GM08714 (cell line): ENCODE results near the gene ATP11A.
"Not testable (repeated sequence)": the region's sequence is repeated elsewhere in the genome, so short reads cannot be mapped to it uniquely, and the experiment has no call there.

Source experiments
- H3K4me3 ChIP-seq: fragments of 200-500 bp; sonication (Bioruptor generic); 2 replicates; pipeline ENCODE4 v1.5.1; 2014; ENCODE audit warnings: mild to moderate bottlenecking, low read length, inconsistent platforms
- ZNF274 ChIP-seq: IDR thresholded peaks from 2 replicates; pipeline ENCODE4 v1.6.1; 2012; ENCODE audit warnings: mild to moderate bottlenecking, low read depth, low read length

Gene ATP11A

DNA sequence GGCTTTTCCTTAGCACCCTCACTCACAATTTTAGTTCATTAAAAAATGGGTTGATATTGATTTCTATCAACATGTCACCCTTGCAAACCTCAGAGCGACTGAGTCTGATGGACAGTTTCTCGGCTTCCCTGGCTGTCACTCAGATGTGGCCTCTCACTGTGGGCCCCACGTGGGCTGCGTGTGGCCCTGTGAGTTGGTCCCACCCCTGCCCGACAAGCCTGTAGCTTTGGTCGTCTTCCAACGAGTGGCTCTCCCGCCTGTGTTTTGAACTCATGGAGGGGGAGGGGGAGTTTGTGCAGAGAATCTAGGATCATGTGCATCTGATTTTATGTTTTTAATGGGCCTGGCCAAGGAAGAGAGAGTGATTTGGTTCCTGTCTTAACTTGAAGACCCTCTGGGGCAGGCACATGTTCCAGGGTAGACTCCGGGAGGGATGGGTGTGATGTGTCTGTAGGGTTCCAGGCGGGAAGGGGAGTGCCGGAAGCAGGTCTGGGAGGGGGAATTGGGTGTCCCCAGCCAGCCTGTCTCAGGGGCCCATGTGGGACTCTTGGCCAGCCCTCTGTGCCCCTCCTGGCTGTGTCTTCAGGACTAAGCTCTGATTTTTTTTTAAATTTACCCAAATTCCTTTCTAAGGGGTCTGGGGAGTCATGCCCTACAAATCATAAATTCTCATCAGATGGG lies 18.9 kb downstream of the ATP11A start:
- TF ChIP-seq ZNF274: no peak
- no peak overlapping the region for H3K4me3 ChIP-seq

GRCh38 chr13:112709316-112709715 lies 19.5 kb downstream of the ATP11A start:
- not testable (repeated sequence) for H3K4me3 ChIP-seq

DNA sequence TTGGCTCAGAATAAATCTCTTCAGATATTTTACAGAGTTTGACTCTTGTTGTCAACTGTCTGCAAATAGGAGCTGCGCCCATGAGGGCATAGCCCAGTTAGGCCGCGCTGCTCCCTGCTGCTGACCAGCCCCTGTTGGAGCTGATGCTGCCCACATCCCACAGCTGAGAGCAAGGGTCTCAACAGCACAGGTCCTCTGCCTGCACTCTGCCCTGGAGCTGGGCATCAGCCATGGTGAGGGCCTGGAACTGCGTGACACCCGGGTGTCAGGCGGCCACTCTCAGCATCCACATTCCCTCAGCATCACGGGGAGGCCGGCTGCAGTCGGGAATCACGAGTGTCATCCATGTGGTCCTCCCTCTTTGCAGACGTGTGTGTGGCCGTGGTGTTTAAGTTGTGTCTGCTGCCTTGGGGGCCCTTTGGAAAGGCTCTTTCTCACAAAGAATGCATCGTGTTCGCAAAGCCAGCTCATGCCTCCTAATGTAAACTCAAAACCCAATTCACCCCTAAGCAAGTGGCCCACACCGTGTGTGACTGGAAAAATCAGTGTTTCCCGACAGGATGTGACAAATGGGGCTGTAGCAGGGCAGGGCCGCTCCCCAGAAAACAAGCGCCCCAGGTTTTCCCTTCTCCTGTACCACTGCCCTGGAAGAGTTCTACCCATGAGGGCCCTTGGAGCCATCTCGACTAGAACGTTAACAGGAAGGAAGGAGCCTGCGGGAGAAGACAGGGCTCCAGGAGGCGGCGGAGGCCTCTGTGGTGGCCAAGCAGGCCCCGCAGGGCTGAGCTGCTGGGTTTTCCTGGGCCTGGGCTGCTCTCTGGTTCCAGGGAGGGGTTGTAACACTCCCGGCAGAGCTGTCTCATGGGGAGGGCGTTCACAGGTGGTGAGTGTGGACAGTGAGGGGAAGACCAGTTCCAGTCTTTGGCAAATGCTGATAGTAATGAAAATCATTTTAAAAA lies 20.3 kb downstream of the ATP11A start:
- TF ChIP-seq ZNF274: no peak

DNA sequence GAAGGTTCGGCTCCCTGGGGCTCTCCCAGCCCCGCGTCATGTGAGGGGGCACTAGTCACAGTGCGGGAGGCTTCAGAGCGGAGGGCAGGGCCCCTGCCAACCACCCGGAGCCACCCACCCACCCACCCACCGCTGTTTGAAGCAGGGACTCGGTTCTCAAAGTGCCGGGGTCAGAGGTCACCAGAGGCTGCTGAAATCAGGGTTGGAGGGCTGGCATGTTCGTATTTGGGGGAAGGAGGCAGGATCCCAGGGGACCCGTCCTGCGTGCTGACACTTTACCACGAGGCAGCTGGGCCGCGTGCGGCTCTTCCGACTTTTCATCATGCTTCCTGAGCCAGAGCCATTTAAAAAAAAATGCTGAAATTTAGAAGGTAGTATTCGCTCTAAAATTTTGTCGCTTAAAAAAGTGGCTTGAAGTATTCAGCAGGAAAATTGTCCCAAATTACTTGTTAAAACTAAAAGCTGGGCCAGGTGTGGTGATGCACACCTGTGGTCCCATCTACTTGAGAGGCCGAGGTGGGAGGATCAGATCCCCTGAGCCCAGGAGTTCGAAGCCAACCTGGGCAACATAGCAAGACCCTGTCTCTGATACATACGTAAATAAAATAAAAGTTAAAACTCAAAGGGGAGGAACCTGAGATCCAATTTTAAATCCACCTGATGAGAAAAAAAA lies 21.2 kb downstream of the ATP11A start:
- no peak overlapping the region for H3K4me3 ChIP-seq
- TF ChIP-seq ZNF274: no peak

More for the DNA sequence above, 20.3 kb downstream of the ATP11A start:
- H3K4me3 ChIP-seq: no peak overlapping the region

GRCh38 chr13:112711528-112712265 lies 21.9 kb downstream of the ATP11A start:
- no peak overlapping the region for H3K4me3 ChIP-seq

GRCh38 chr13:112712451-112713207 lies 22.8 kb downstream of the ATP11A start:
- TF ChIP-seq ZNF274: no peak
- H3K4me3 ChIP-seq: no peak overlapping the region

More at GRCh38 chr13:112711528-112712265, 21.9 kb downstream of the ATP11A start:
- no peak for TF ChIP-seq ZNF274

DNA sequence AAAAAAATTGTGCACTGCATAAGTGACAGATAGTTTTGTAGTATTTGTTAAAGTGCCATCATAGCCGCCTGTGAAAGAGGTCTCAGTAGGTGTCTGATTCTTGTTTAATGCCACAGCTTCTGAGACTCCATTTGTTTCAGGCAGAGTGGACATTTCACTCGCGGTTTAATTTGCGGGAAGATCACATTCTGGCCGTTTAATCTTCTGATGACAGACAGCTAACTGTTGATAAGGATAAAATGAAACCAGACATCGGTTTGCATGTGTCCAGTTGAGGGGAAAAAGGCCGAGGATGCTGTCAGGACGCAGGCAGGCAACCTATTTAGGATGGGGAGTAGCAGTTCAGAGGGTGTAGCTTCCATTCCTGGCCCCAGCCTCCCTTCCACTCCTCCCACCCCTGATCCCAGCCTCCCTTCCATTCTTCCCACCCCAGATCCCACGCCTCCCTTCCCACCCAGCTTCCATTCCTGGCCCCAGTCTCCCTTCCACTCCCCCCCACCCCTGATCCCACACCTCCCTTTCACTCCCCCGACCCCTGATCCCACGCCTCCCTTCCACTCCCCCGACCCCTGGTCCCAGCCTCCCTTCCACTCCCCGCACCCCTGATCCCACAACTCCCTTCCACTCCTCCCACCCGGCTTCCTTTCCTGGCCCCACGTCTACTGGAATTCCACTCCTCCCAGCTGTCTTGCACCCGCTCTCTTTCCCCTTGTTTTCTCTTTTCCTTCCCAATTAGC lies 23.8 kb downstream of the ATP11A start:
- TF ChIP-seq ZNF274: no peak

GRCh38 chr13:112714376-112715174 lies 24.7 kb downstream of the ATP11A start:
- no peak overlapping the region for H3K4me3 ChIP-seq
- TF ChIP-seq ZNF274: no peak

More for the DNA sequence above, 23.8 kb downstream of the ATP11A start:
- H3K4me3 ChIP-seq: no peak overlapping the region

GRCh38 chr13:112715210-112715609 lies 25.4 kb downstream of the ATP11A start:
- H3K4me3 ChIP-seq: no peak overlapping the region
- TF ChIP-seq ZNF274: no peak

DNA sequence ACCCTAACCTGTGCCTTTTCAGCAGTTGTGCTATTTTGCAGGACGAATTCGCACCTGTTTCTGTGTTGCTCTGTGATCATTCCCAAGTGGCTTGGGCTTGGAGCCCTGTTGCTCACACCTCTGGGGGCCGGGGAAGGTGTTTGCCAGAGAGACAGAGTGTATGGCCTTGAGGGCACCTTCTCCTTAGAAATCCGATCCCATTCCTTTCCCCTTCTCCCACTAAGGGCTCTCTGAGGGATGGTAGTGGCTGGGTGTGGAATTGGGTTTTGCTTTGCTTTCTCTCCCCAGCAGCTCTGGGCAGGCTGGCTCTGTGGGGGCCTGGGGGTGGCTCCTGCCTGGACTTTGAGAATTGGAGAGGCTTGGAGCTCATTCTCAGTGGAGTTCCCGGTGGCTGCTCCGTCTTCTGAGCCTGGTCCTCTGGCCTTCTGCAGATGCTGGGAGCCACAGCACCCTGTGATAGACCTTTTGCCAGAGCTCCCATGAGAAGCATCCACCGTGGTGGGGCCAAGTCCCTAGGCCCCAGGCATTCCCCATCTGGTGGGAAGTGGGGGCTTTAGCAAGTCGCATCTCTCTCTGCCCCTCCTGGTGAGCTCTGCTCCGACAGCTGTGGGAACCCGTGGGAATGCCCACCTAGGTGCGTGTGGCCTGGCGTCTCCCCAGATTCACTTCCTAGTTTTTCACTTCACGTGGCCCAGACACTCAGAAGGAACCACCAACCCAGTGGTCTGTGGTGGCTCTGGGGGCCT lies 26.1 kb downstream of the ATP11A start:
- no peak overlapping the region for H3K4me3 ChIP-seq
- no peak for TF ChIP-seq ZNF274

DNA sequence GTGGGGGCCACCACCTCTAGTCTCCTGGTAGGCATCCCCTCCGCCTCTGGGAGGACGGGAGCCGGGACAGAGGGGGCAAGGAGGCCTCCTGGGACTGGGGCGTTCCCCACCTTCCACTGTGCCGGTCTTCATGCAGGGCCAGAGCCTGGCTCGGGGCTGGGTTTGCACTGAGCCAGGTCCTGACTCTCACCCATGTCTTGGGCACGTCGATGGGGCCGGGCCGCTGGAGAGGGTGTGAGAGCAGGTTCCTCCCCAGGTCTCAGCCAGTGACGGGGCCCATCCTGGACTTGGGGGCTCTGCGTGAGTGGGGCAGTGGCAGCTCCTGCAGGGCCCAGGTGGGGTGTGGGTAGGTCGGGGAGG lies 26.6 kb downstream of the ATP11A start:
- no peak overlapping the region for H3K4me3 ChIP-seq
- TF ChIP-seq ZNF274: no peak
